Stimulated activated CD4-positive, alpha-beta T cell treated with anti-CD3 and anti-CD28 coated beads, Interleukin-4, amount 100 ng/mL, for 24 hours (primary cell): ENCODE results near the gene SLC6A9.

ENCODE experiments used
- DNase-seq: peaks from one replicate; pipeline ENCODE4 v3.0.0-alpha.2; 2020

SLC6A9 gene

GRCh38 chr1:43981636-43982035 lies 49.6 kb downstream of the SLC6A9 start:
- DNase-seq: no peak

GRCh38 chr1:43981135-43981491 lies 50.1 kb downstream of the SLC6A9 start:
- DNase-seq: no peak

- DNase-seq: no peak
Observed at GRCh38 chr1:43980255-43981134, 50.8 kb downstream of the SLC6A9 start.

GRCh38 chr1:43979528-43980254 lies 51.6 kb downstream of the SLC6A9 start:
- DNase-seq: peak; percentile 29

GRCh38 chr1:43979261-43979527 lies 52.1 kb downstream of the SLC6A9 start:
- no peak for DNase-seq

- peak; percentile 24 for DNase-seq
Observed at GRCh38 chr1:43978551-43979260, 52.6 kb downstream of the SLC6A9 start, which contains the start of gene B4GALT2. Gene B4GALT2, plus strand, starts transcription at chr1:43979210. Its CDS starts 1,951 bp downstream, at chr1:43981161.

GRCh38 chr1:43978264-43978550 lies 53.1 kb downstream of the SLC6A9 start:
- no peak for DNase-seq

GRCh38 chr1:43977376-43978263 lies 53.6 kb downstream of the SLC6A9 start:
- no peak for DNase-seq

GRCh38 chr1:43976890-43977289 lies 54.4 kb downstream of the SLC6A9 start:
- DNase-seq: no peak

- DNase-seq: no peak
Observed at GRCh38 chr1:43976045-43976444, 55.2 kb downstream of the SLC6A9 start.

GRCh38 chr1:43975249-43975961 lies 55.9 kb downstream of the SLC6A9 start:
- peak; percentile 30 for DNase-seq

- DNase-seq: peak; percentile 97
Observed at GRCh38 chr1:43974443-43975248, 56.6 kb downstream of the SLC6A9 start, which contains the start of gene ATP6V0B. Gene ATP6V0B, plus strand, starts transcription at chr1:43974960. Its CDS starts 81 bp downstream, at chr1:43975041.

- DNase-seq: no peak
Observed at GRCh38 chr1:43973981-43974442, 57.2 kb downstream of the SLC6A9 start.

- DNase-seq: no peak
Observed at GRCh38 chr1:43971336-43971980, 59.8 kb downstream of the SLC6A9 start.

GRCh38 chr1:43970911-43971310 lies 60.4 kb downstream of the SLC6A9 start:
- DNase-seq: no peak

GRCh38 chr1:43970502-43970901 lies 60.8 kb downstream of the SLC6A9 start:
- DNase-seq: no peak

- peak; percentile 97 for DNase-seq
Observed at GRCh38 chr1:43969746-43970466, 61.4 kb downstream of the SLC6A9 start, which contains the start of gene DPH2. Gene DPH2, plus strand, starts transcription at chr1:43970010. Its CDS starts 166 bp downstream, at chr1:43970176.

GRCh38 chr1:43969416-43969745 lies 61.9 kb downstream of the SLC6A9 start:
- no peak for DNase-seq

GRCh38 chr1:43968348-43968948 lies 62.8 kb downstream of the SLC6A9 start:
- peak; percentile 23 for DNase-seq
